Erythroblast (primary cell): ENCODE measurements around the gene RPL36.

Experiments used
- GATA1 ChIP-seq: IDR thresholded peaks from 2 replicates; pipeline ENCODE4 v1.6.1; 2011; ENCODE audit warnings: low read depth, mild to moderate bottlenecking, control low read depth, low read length, moderate library complexity
- POLR2A ChIP-seq: IDR thresholded peaks from 2 replicates; pipeline ENCODE4 v1.6.1; 2011; ENCODE audit warnings: mild to moderate bottlenecking, low read length

DNA sequence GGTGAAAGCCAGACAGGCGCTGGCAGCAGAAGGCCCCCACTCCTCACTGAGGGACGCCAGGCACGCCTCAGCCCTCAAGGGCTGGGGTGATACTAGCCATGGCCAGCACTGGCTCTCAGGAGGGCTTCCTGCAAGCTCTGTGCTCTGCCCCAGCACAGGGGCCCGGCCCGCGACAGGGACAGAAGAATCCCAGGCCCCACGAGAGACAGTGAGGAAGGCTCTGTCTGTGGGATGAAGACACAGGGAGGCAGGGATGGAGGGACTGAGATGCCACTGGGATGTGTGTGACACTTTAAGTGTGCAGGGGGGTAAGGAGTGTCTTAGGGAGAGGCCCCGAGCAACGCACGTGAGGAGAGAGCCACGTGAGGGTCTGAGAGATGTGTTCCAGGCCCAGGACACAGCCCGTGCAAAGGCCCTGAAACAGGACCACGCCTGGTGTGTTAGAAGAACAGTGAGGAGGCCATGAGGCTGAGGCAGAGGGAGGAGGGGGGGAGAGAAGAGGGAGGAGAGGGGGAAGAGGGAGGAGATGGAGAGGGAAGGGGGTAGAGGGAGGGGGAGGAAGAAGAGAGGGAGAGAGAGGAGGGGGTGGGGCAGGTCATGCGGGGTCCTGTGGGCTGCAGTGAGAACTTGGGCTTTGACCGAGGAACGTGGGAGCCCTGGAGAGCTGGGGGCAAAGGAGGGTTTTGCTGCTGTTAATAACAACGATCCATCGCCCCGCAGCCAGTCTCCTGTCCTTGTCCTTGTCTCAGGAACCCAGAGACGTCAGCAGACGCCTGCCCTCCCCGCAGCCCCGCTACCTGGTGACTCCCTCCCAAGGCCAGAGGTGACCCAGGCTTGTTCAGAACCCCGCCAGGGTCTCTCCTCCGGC lies 7.2 kb downstream of the RPL36 start:
- TF ChIP-seq POLR2A = no peak
- no peak for TF ChIP-seq GATA1
